ENCODE data around the gene GIGYF2. TPM values are rescaled to one million over a fixed set of nuclear protein-coding genes. Genes with fewer than 3 reads are reported as not detected.

The GIGYF2 gene
- total and polyA plus RNA-seq, 4 donors: 10.6 to 50.5 (median 26.7) TPM

GRCh38 chr2:232772531-232772930, 75.4 kb downstream of the GIGYF2 start (continued):
- no peak for TF ChIP-seq REST (IDR thresholded peaks at IDR 0.05)
- TF ChIP-seq HNF4A (conservative IDR thresholded peaks at IDR 0.05): no peak
- TF ChIP-seq YY1 (IDR thresholded peaks at IDR 0.05): no peak
- TF ChIP-seq RXRA (IDR thresholded peaks at IDR 0.05): no peak

GRCh38 chr2:232773815-232774214, 76.7 kb downstream of the GIGYF2 start:
- TF ChIP-seq RXRA (IDR thresholded peaks at IDR 0.05): no peak
- no peak for TF ChIP-seq GABPA (IDR thresholded peaks at IDR 0.05 in 1 of 2, conservative IDR thresholded peaks at IDR 0.05 in 1 of 2)
- no peak for TF ChIP-seq CTCF (IDR thresholded peaks at IDR 0.05; ENCODE audit: low read depth, low read length, missing input control)
- no peak for TF ChIP-seq NR2F2 (IDR thresholded peaks at IDR 0.05)
- TF ChIP-seq TAF1 (conservative IDR thresholded peaks at IDR 0.05): no peak
- TF ChIP-seq REST (IDR thresholded peaks at IDR 0.05): no peak
- no peak for TF ChIP-seq JUND (IDR thresholded peaks at IDR 0.05)
- TF ChIP-seq YY1 (IDR thresholded peaks at IDR 0.05): no peak
- H3K27ac ChIP-seq (ENCODE audit: low read depth in 1 of 2, low read length in 2 of 2): no peak overlapping the region
- H3K36me3 ChIP-seq (ENCODE audit: control insufficient read depth in 4 of 4, insufficient read depth in 3 of 4, low read depth in 1 of 4, low read length in 3 of 4): peaks cover 7 to 21% (median 10%) of the 10 kb centered on the region in 4 donors
- no peaks in the 10 kb centered on the region for H3K4me1 ChIP-seq (ENCODE audit: control insufficient read depth in 4 of 4, insufficient read depth in 4 of 4, low read length in 3 of 4)
- no peak overlapping the region for H3K9ac ChIP-seq (ENCODE audit: low read depth in 1 of 2, low read length in 2 of 2)
- H3K9me3 ChIP-seq (ENCODE audit: control insufficient read depth in 4 of 4, low read length in 3 of 4): no peaks in the 10 kb centered on the region
- WGBS: 95% methylated on average over 9 of the region's 9 CpGs
- H3K27me3 ChIP-seq (ENCODE audit: control insufficient read depth in 4 of 4, insufficient read depth in 4 of 4, low read length in 3 of 4): no peaks in the 10 kb centered on the region
- DNase-seq (ENCODE audit: low spot score): no peak
- no peak overlapping the region for H3K4me3 ChIP-seq (ENCODE audit: low read depth in 1 of 3, low read length in 3 of 3)

- Histone ChIP-seq H3K9ac (ENCODE audit: low read depth in 1 of 2, low read length in 2 of 2) (no peak within 1 kb of the TSS), H3K27ac (ENCODE audit: low read depth in 1 of 2, low read length in 2 of 2) (no peak within 1 kb of the TSS), H3K4me1 (ENCODE audit: control insufficient read depth in 4 of 4, insufficient read depth in 4 of 4, low read length in 3 of 4) (no peaks in the 10 kb centered on the region), H3K4me3 (ENCODE audit: low read depth in 1 of 3, low read length in 3 of 3) (no peak within 1 kb of the TSS), H3K27me3 (ENCODE audit: control insufficient read depth in 4 of 4, insufficient read depth in 4 of 4, low read length in 3 of 4) (no peaks in the 10 kb centered on the region), H3K9me3 (ENCODE audit: control insufficient read depth in 4 of 4, low read length in 3 of 4) (no peaks in the 10 kb centered on the region), H3K36me3 (ENCODE audit: control insufficient read depth in 4 of 4, insufficient read depth in 3 of 4, low read depth in 1 of 4, low read length in 3 of 4) (peaks cover 0 to 15% (median 2%) of the 10 kb centered on the region in 4 donors)
- 88% methylated on average over 1 of the region's 1 CpG for WGBS
- DNase-seq (ENCODE audit: low spot score): no peak
- TF ChIP-seq RXRA (IDR thresholded peaks at IDR 0.05) (no peak), MAX (IDR thresholded peaks at IDR 0.05) (no peak), ZBTB33 (IDR thresholded peaks at IDR 0.05) (no peak), YY1 (IDR thresholded peaks at IDR 0.05) (no peak), JUND (IDR thresholded peaks at IDR 0.05) (no peak), FOXA1 (IDR thresholded peaks at IDR 0.05) (no peak), GABPA (IDR thresholded peaks at IDR 0.05 in 1 of 2, conservative IDR thresholded peaks at IDR 0.05 in 1 of 2) (no peak), TAF1 (conservative IDR thresholded peaks at IDR 0.05) (no peak), EGR1 (IDR thresholded peaks at IDR 0.05; ENCODE audit: low read depth in 2 of 2) (no peak), FOXA2 (IDR thresholded peaks at IDR 0.05) (no peak), HNF4A (conservative IDR thresholded peaks at IDR 0.05) (no peak), NR2F2 (IDR thresholded peaks at IDR 0.05) (no peak), SP1 (IDR thresholded peaks at IDR 0.05) (no peak)
These were observed 79.3 kb downstream of the GIGYF2 start, which contains the start of gene KCNJ13 for GRCh38 chr2:232776435-232776834. KCNJ13 (minus strand) TSS chr2:232776565; CDS start chr2:232771362, 5,203 bp downstream.
